Muscle layer of duodenum (tissue), 2 donors: ENCODE results near the gene POGLUT2.

Source experiments
- H3K27ac ChIP-seq: one replicate; pipeline ENCODE4 v1.7.0; 2013; ENCODE audit warnings: mild to moderate bottlenecking, low read length
- H3K27me3 ChIP-seq: one replicate; pipeline ENCODE4 v1.7.0; 2013; ENCODE audit warnings: low read depth, mild to moderate bottlenecking, control low read depth, low read length
- H3K36me3 ChIP-seq, 2 donors: one replicate each; pipeline ENCODE4 v1.7.0; 2013; ENCODE audit warnings: low read length in 2 of 2, control low read depth in 1 of 2, mild to moderate bottlenecking in 1 of 2; ENCODE audit not compliant: insufficient read depth in 2 of 2, control insufficient read depth in 1 of 2
- H3K4me1 ChIP-seq, 2 donors: one replicate each; pipeline ENCODE4 v1.7.0; 2013; ENCODE audit warnings: low read length in 2 of 2, mild to moderate bottlenecking in 2 of 2, control low read depth in 1 of 2, moderate library complexity in 1 of 2; ENCODE audit not compliant: insufficient read depth in 2 of 2, control insufficient read depth in 1 of 2
- H3K4me3 ChIP-seq, 2 donors: one replicate each; pipeline ENCODE4 v1.7.0; 2013; ENCODE audit warnings: low read length in 2 of 2, low read depth in 1 of 2, mild to moderate bottlenecking in 1 of 2
- H3K9me3 ChIP-seq, 2 donors: one replicate each; pipeline ENCODE4 v1.7.0; 2013; ENCODE audit warnings: low read length in 2 of 2, control low read depth in 1 of 2, mild to moderate bottlenecking in 1 of 2; ENCODE audit not compliant: control insufficient read depth in 1 of 2
- donor health status: healthy.

The POGLUT2 gene

GRCh38 chr13:102758842-102759241, 39.9 kb downstream of the POGLUT2 start:
- no peaks in the 10 kb centered on the region for H3K9me3 ChIP-seq
- no peaks in the 10 kb centered on the region for H3K4me1 ChIP-seq
- no peak overlapping the region for H3K27ac ChIP-seq
- H3K4me3 ChIP-seq: no peak overlapping the region
- H3K27me3 ChIP-seq: no peaks in the 10 kb centered on the region
- no peaks in the 10 kb centered on the region for H3K36me3 ChIP-seq

DNA sequence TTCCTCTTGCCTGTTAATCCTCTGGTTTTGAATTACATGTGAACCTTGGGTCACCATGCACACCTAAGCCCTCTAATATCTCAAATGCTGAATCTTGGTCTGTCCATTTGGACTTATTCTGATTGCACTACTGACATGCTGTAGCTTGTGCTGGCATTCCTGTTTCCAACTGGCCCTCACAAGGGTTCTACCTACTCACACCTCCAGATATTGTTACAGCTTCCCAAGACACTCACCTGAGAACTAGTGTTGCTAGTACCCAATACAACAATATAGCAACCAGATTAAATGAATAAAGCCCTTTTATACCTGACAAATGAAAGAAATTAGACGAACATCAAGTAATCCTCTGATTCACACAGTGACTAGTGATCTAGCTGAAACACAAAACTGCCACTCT, 41.8 kb downstream of the POGLUT2 start:
- H3K27me3 ChIP-seq: no peaks in the 10 kb centered on the region
- no peak overlapping the region for H3K27ac ChIP-seq
- no peaks in the 10 kb centered on the region for H3K4me1 ChIP-seq
- no peak overlapping the region for H3K4me3 ChIP-seq
- no peaks in the 10 kb centered on the region for H3K36me3 ChIP-seq
- peaks cover 0 to 3% of the 10 kb centered on the region in 2 donors for H3K9me3 ChIP-seq

DNA sequence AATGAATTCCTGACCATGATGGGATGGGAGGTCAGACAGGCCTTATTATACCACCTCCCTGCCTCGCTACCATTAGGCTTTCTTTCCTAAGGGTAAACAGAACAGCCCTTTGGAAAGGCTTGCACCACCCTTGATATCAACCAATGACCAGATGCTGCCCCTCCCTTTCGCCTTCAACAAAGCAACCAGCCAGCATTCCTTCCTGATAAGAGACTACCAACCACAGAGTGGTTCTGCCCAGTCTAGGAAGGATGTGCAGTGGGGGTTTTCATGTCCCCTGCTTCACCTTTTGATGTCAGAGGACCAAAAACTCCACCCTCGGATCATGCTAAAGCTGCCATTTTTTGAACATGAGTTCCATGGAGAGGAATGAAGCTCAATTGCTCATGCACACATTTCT, 46.9 kb downstream of the POGLUT2 start:
- Histone ChIP-seq H3K36me3 (no peaks in the 10 kb centered on the region), H3K4me3 (no peak overlapping the region), H3K4me1 (no peaks in the 10 kb centered on the region), H3K27me3 (no peaks in the 10 kb centered on the region), H3K9me3 (peaks cover 0 to 13% of the 10 kb centered on the region in 2 donors), H3K27ac (no peak overlapping the region)

GRCh38 chr13:102742506-102742905, 56.3 kb downstream of the POGLUT2 start:
- Histone ChIP-seq H3K36me3 (no peaks in the 10 kb centered on the region), H3K27ac (no peak overlapping the region), H3K27me3 (no peaks in the 10 kb centered on the region), H3K9me3 (peaks cover 3 to 39% of the 10 kb centered on the region in 2 donors), H3K4me3 (no peak overlapping the region), H3K4me1 (no peaks in the 10 kb centered on the region)

DNA sequence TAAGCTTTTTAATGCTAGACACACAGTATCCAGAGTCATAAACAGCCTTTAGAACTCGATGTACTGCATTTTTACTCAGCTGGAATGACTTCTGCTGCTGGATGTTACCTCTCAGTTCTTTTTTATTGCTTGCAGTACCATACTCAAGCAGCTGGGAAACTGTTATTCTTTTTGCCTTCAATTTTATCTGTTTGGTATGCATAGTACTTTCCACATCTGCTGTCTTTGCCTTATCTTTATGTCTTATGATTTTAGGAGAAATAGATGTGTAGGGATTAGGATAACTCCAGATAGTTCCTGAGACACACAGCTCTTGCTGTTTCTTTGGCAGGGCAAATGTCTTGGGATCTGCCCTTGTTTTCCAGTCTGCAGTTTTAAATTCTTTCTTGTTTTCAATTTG, 56.7 kb downstream of the POGLUT2 start:
- Histone ChIP-seq H3K9me3 (peaks cover 3 to 40% of the 10 kb centered on the region in 2 donors), H3K4me1 (no peaks in the 10 kb centered on the region), H3K27me3 (no peaks in the 10 kb centered on the region), H3K27ac (no peak overlapping the region), H3K36me3 (no peaks in the 10 kb centered on the region), H3K4me3 (no peak overlapping the region)
